Kidney (tissue), 14 donors: ENCODE data around the gene NXPH3. TPM values are rescaled to one million over a fixed set of nuclear protein-coding genes. Genes with fewer than 3 reads are reported as not detected.

ENCODE experiments used
- DNase-seq, 5 donors: peaks; one replicate each; pipeline ENCODE4 v3.0.0-alpha.2; 2013 to 2020
- FAIRE-seq: peaks from 2 replicates; lab custom pipeline; 2012; peaks lifted over from hg19 to GRCh38; lab: Jason Lieb, UNC
- H3K27ac ChIP-seq, 2 donors: one replicate each; pipeline ENCODE4 v1.7.0; 2013; ENCODE audit warnings: low read depth in 2 of 2, low read length in 2 of 2, inconsistent platforms in 1 of 2
- H3K27me3 ChIP-seq: one replicate; pipeline ENCODE4 v1.7.1; 2013; ENCODE audit warnings: low read length, inconsistent platforms; ENCODE audit not compliant: control insufficient read depth, insufficient read depth
- H3K36me3 ChIP-seq, 3 donors: one replicate each; pipeline versions ENCODE4 v1.7.0 to v1.7.1; 2013; ENCODE audit warnings: low read length in 3 of 3, control low read depth in 1 of 3, inconsistent platforms in 1 of 3; ENCODE audit not compliant: insufficient read depth in 3 of 3, control insufficient read depth in 2 of 3
- H3K4me1 ChIP-seq, 3 donors: one replicate each; pipeline versions ENCODE4 v1.7.0 to v1.7.1; 2013; ENCODE audit warnings: low read length in 3 of 3, inconsistent platforms in 1 of 3, low read depth in 1 of 3; ENCODE audit not compliant: control insufficient read depth in 2 of 3, insufficient read depth in 2 of 3
- H3K4me3 ChIP-seq, 3 donors: one replicate each; pipeline versions ENCODE4 v1.7.0 to v1.8.1; 2013; ENCODE audit warnings: low read length in 3 of 3, control low read depth in 1 of 3, inconsistent platforms in 1 of 3
- H3K9ac ChIP-seq, 3 donors: one replicate each; pipeline versions ENCODE4 v1.7.0 to v1.7.1; 2013; ENCODE audit warnings: low read length in 3 of 3, control low read depth in 1 of 3, inconsistent platforms in 1 of 3
- H3K9me3 ChIP-seq, 3 donors: one replicate each; pipeline versions ENCODE4 v1.7.0 to v1.7.1; 2013; ENCODE audit warnings: low read length in 3 of 3, control low read depth in 1 of 3, inconsistent platforms in 1 of 3; ENCODE audit not compliant: control insufficient read depth in 2 of 3, insufficient read depth in 1 of 3
- CTCF ChIP-seq: IDR thresholded peaks from 3 replicates; pipeline ENCODE4 v1.5.1; 2012; ENCODE audit warnings: mild to moderate bottlenecking, moderate library complexity, borderline replicate concordance; ENCODE audit not compliant: insufficient read depth; ENCODE audit errors: extremely low read depth
- intact Hi-C: fragments of 100-400 bp; cut with DNase I; formaldehyde crosslinking; loops from one replicate; pipeline ENCODE4 v1.11.1; 2022
- polyA plus RNA-seq: library from polyadenylated mRNA; stranded (reverse); fragments of 350-450 nt; fragmentation: Illumina TruSeq; extraction: RNeasy Lipid Tissue Mini Kit (QIAGEN cat#74804); gene quantifications from one replicate; pipeline ENCODE4 v1.2.3, GENCODE V29; 2014; ENCODE audit warnings: low read depth, low replicate concordance; ENCODE audit not compliant: insufficient read depth
- total RNA-seq: library from RNA; stranded (reverse); fragmentation: NEBNext Ultra II Directional; extraction: Animal tissue kit (Norgen Biotek cat#: 25700); gene quantifications from one replicate; pipeline ENCODE4 v1.2.1, GENCODE V29; 2021
- donor health status: control.
- donor health status: control.
- donor health status: control.
- donor health status: control.
- donor health status: control.
- donor health status: DM: yes; HTN: yes; CAD: no.
- donor health status: Normal renal cell carcinoma (clear cell type).

NXPH3 gene
- total and polyA plus RNA-seq, 2 donors from 2014 or later, result 0.98 to 1.2 TPM

GRCh38 chr17:49580055-49580721, 4.5 kb downstream of the NXPH3 start:
- no peak for FAIRE-seq
- no peaks in the 10 kb centered on the region for H3K36me3 ChIP-seq
- H3K9me3 ChIP-seq, result no peaks in the 10 kb centered on the region
- H3K27ac ChIP-seq, result no peak overlapping the region
- no peak overlapping the region for H3K4me3 ChIP-seq
- H3K4me1 ChIP-seq, result peaks cover 0 to 8% (median 0%) of the 10 kb centered on the region in 3 donors
- TF ChIP-seq CTCF, result no peak
- H3K9ac ChIP-seq, result no peak overlapping the region
- DNase-seq, result peak in 1 of 5 donors; percentile 57
- intact Hi-C loops, result no loop called here
- no peaks in the 10 kb centered on the region for H3K27me3 ChIP-seq

DNA sequence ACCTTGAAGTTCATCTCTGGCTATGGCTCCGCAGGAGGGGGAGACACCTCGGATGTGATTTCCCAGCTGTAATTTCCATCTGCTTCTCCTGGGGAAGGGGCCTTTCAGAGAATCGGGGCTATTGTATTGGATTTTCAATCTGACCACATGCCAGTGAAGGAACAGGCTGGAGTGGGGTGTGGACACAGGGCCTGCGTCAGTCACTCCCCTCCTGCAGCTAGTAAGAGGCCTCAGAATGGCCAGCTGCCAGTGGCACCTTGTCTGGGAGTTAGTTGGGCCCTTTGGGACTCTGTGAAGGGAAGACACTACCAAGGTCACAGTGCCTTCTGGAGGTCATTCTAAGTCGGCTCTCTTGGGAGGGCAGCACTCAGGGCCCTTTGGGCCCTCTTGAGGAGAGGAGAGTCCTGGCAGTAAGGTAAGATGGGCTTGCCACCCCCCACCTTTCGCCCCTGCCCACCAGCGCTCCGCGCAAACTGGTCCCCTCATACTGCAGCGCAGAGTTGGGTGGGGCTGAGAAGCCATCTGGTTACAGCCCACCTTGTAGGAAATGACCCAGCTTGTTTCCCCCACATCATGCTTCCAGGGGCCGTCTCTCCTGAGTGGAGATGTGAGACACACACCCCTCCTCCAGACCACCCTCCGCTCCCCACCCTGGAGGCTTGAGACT, 5.4 kb downstream of the NXPH3 start:
- Histone ChIP-seq H3K27me3 (no peaks in the 10 kb centered on the region), H3K4me1 (peaks cover 0 to 6% (median 0%) of the 10 kb centered on the region in 3 donors), H3K9me3 (no peaks in the 10 kb centered on the region), H3K4me3 (no peak overlapping the region), H3K27ac (no peak overlapping the region), H3K36me3 (no peaks in the 10 kb centered on the region), H3K9ac (no peak overlapping the region)
- no peak for TF ChIP-seq CTCF
- no peak for DNase-seq
- intact Hi-C loops, result no loop called here
- no peak for FAIRE-seq

DNA sequence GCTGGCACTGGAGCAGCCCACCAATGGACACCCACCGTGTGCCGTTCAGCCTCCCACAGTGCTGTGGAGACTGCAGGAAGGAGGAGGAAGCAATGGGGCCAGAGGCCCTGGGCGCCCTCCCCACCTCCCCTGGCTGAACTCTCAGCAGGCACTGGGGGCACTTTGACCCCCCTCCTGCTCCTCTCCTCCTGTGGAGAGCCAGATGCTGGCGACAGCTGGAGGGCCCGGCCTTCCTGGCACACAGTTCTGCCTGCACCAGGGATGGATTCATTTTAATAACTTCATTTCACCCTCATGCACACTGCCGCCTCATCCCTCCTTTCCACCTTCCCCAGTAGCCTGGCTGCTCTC, 6.0 kb downstream of the NXPH3 start:
- Histone ChIP-seq H3K9me3 (no peaks in the 10 kb centered on the region), H3K4me1 (peaks cover 0 to 4% (median 0%) of the 10 kb centered on the region in 3 donors), H3K27me3 (no peaks in the 10 kb centered on the region), H3K4me3 (no peak overlapping the region), H3K27ac (no peak overlapping the region), H3K9ac (no peak overlapping the region), H3K36me3 (no peaks in the 10 kb centered on the region)
- TF ChIP-seq CTCF, result no peak
- intact Hi-C loops, result no loop called here
- DNase-seq (no peak), FAIRE-seq (no peak)
